HL-60/S4 treated with retinoic acid at 250 ng/mL for 4 days and 3 days (cell line): ENCODE data around the gene ROGDI.

Experiments used
- in situ Hi-C: fragments of 300-500 bp; cut with MboI; formaldehyde crosslinking; loops from 2 replicates; pipeline ENCODE4 v1.7.0; 2022; ENCODE audit warnings: low sequenced_read_pairs

ROGDI gene

GRCh38 chr16:4768549-4769305 lies 33.7 kb downstream of the ROGDI start:
- in situ Hi-C loops, result no loop called here

GRCh38 chr16:4767872-4768548 lies 34.4 kb downstream of the ROGDI start:
- in situ Hi-C loops, result no loop called here

- in situ Hi-C loops, result no loop called here
These were observed 35.4 kb downstream of the ROGDI start, which contains the start of gene ZNF500 for GRCh38 chr16:4766875-4767628. Gene ZNF500, minus strand, starts transcription at chr16:4767162. Its CDS starts 1,184 bp downstream, at chr16:4765978.

GRCh38 chr16:4765511-4766474 lies 36.6 kb downstream of the ROGDI start:
- in situ Hi-C loops, result no loop called here

- in situ Hi-C loops, result no loop called here
These were observed 38.6 kb downstream of the ROGDI start for GRCh38 chr16:4763791-4764190.

GRCh38 chr16:4762205-4762604 lies 40.2 kb downstream of the ROGDI start:
- in situ Hi-C loops, result no loop called here

GRCh38 chr16:4760221-4760910 lies 42.1 kb downstream of the ROGDI start:
- in situ Hi-C loops, result no loop called here

GRCh38 chr16:4755687-4756086 lies 46.7 kb downstream of the ROGDI start:
- in situ Hi-C loops, result no loop called here

GRCh38 chr16:4754865-4755264 lies 47.6 kb downstream of the ROGDI start:
- in situ Hi-C loops, result no loop called here

GRCh38 chr16:4753227-4753626 lies 49.2 kb downstream of the ROGDI start:
- in situ Hi-C loops, result no loop called here

- in situ Hi-C loops, result no loop called here
These were observed 49.9 kb downstream of the ROGDI start for GRCh38 chr16:4752351-4753100.

- in situ Hi-C loops, result no loop called here
These were observed 51.5 kb downstream of the ROGDI start for GRCh38 chr16:4750896-4751295.

GRCh38 chr16:4749700-4750257 lies 52.7 kb downstream of the ROGDI start:
- in situ Hi-C loops, result no loop called here

- in situ Hi-C loops, result no loop called here
These were observed 53.6 kb downstream of the ROGDI start for GRCh38 chr16:4748682-4749411.

GRCh38 chr16:4747906-4748681 lies 54.3 kb downstream of the ROGDI start:
- in situ Hi-C loops, result no loop called here

GRCh38 chr16:4746991-4747574 lies 55.4 kb downstream of the ROGDI start:
- in situ Hi-C loops, result no loop called here
